ENCODE results near the gene PALLD.

- TF ChIP-seq CTCF (IDR thresholded peaks at IDR 0.05) (no peak), POLR2A (IDR thresholded peaks at IDR 0.05) (no peak)
These were observed 101.3 kb downstream of the PALLD start for GRCh38 chr4:168598191-168598590.

Data from esophagus squamous epithelium (tissue), 4 donors.